GM18511 (cell line): ENCODE data around the gene KRT75.
"Not testable (repeated sequence)": the region's sequence is repeated elsewhere in the genome, so short reads cannot be mapped to it uniquely, and the experiment has no call there.

ENCODE experiments used
- ATAC-seq: cut with Tn5 transposase; IDR thresholded peaks from one replicate; pipeline ENCODE4 v1.9.1; 2021; ENCODE audit warnings: mild to moderate bottlenecking, moderate library complexity; ENCODE audit not compliant: unreplicated experiment

Gene KRT75

GRCh38 chr12:52434081-52434733 is at the start of gene KRT75:
Gene KRT75, minus strand, starts transcription at chr12:52434371. Its CDS starts 67 bp downstream, at chr12:52434304.
- ATAC-seq = no peak

GRCh38 chr12:52480073-52480472 is 45.9 kb upstream of the KRT75 start:
- no peak for ATAC-seq

GRCh38 chr12:52477651-52478050 is 43.5 kb upstream of the KRT75 start:
- ATAC-seq = no peak

- ATAC-seq = no peak
Measured at GRCh38 chr12:52474212-52474611, 40.0 kb upstream of the KRT75 start.

- no peak for ATAC-seq
Measured at GRCh38 chr12:52473768-52474167, 39.6 kb upstream of the KRT75 start, which contains the start of gene KRT6C. Gene KRT6C, minus strand, starts transcription at chr12:52473805. Its CDS starts 68 bp downstream, at chr12:52473737.

- no peak for ATAC-seq
Measured at GRCh38 chr12:52469853-52470252, 35.7 kb upstream of the KRT75 start.

- no peak for ATAC-seq
Measured at GRCh38 chr12:52464897-52465296, 30.7 kb upstream of the KRT75 start.

- no peak for ATAC-seq
Measured at GRCh38 chr12:52461693-52462092, 27.5 kb upstream of the KRT75 start.

- ATAC-seq = no peak
Measured at GRCh38 chr12:52458861-52459260, 24.7 kb upstream of the KRT75 start.

- ATAC-seq = no peak
Measured at GRCh38 chr12:52455821-52456220, 21.6 kb upstream of the KRT75 start.

- no peak for ATAC-seq
Measured at GRCh38 chr12:52454411-52455201, 20.4 kb upstream of the KRT75 start.

- ATAC-seq = no peak
Measured at GRCh38 chr12:52452101-52452500, 17.9 kb upstream of the KRT75 start, which contains the start of gene KRT6B. Gene KRT6B, minus strand, starts transcription at chr12:52452146. Its CDS starts 68 bp downstream, at chr12:52452078.

GRCh38 chr12:52448228-52448627 is 14.1 kb upstream of the KRT75 start:
- ATAC-seq = no peak

GRCh38 chr12:52447196-52447595 is 13.0 kb upstream of the KRT75 start:
- ATAC-seq = not testable (repeated sequence)

GRCh38 chr12:52446367-52447045 is 12.3 kb upstream of the KRT75 start:
- no peak for ATAC-seq

GRCh38 chr12:52445876-52446275 is 11.7 kb upstream of the KRT75 start:
- no peak for ATAC-seq

- no peak for ATAC-seq
Measured at GRCh38 chr12:52444647-52445595, 10.8 kb upstream of the KRT75 start.

GRCh38 chr12:52443966-52444365 is 9.8 kb upstream of the KRT75 start:
- no peak for ATAC-seq

- ATAC-seq = no peak
Measured at GRCh38 chr12:52442600-52443061, 8.5 kb upstream of the KRT75 start.

GRCh38 chr12:52441320-52441911 is 7.2 kb upstream of the KRT75 start:
- ATAC-seq = no peak
